GM12872 (cell line): ENCODE results near the gene COL6A2.

Source experiments
- TF ChIP-seq, protein P1 (sequence below): IDR thresholded peaks from 3 replicates; pipeline ENCODE4 v1.5.1; 2011; ENCODE audit warnings: low read depth, mild to moderate bottlenecking, low read length, moderate library complexity; ENCODE audit not compliant: insufficient read depth

The COL6A2 gene

DNA sequence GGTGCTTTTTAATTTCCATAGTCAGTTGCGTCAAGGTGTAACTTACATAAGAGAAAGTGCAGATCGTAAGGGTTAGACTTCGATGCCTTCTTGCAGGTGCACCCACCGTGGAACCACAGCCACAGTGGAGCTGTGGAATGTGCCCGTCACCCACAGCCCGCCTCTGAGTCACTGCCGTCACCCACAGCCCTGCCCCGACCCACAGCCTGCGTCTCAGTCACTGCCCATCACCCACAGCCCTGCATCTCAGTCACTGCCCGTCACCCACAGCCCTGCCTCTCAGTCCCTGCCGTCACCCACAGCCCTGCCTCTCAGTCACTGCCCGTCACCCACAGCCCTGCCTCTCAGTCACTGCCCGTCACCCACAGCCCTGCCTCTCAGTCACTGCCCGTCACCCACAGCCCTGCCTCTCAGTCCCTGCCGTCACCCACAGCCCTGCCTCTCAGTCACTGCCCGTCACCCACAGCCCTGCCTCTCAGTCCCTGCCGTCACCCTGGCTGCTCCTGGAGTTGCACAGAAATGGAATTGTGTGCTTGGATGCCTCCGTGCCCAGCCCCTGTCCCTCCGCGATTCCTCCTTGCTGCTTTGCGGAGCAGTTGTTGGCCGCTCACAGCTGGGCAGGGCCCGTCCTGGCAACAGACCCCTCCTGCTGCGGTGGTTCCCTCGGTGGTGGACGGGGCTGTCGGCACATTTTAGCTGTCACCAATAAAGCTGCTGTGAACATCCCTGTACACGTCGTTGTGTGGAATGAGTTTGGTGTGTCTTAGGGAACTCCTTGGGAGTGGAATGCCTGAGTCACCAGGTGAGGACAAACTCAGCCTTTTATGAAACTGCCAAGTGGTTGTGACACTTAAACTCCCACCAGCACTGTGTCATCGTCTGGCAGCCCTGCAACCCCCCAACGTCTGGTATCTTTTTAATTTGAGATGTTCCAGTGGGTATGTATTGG is 44.9 kb upstream of the COL6A2 start:
- TF ChIP-seq, protein P1, sequence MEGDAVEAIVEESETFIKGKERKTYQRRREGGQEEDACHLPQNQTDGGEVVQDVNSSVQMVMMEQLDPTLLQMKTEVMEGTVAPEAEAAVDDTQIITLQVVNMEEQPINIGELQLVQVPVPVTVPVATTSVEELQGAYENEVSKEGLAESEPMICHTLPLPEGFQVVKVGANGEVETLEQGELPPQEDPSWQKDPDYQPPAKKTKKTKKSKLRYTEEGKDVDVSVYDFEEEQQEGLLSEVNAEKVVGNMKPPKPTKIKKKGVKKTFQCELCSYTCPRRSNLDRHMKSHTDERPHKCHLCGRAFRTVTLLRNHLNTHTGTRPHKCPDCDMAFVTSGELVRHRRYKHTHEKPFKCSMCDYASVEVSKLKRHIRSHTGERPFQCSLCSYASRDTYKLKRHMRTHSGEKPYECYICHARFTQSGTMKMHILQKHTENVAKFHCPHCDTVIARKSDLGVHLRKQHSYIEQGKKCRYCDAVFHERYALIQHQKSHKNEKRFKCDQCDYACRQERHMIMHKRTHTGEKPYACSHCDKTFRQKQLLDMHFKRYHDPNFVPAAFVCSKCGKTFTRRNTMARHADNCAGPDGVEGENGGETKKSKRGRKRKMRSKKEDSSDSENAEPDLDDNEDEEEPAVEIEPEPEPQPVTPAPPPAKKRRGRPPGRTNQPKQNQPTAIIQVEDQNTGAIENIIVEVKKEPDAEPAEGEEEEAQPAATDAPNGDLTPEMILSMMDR, result no peak

DNA sequence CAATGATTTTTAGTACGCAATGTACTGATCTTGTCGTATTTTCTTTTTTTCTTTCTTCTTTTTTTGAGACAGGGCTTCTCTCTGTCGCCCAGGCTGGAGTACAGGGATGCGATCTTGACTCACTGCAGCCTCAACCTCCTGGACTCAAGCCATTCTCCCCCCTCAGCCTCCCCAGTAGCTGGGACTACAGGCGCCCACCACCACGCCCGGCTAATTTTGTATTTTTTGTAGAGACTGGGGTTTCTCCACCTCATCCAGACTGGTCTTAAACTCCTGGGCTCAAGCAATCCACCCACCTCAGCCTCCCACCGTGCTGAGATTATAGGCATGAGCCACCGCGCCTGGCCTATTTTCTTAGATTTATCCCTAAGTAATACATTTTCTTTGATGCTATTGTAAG is 43.9 kb upstream of the COL6A2 start:
- TF ChIP-seq, protein P1, result no peak

DNA sequence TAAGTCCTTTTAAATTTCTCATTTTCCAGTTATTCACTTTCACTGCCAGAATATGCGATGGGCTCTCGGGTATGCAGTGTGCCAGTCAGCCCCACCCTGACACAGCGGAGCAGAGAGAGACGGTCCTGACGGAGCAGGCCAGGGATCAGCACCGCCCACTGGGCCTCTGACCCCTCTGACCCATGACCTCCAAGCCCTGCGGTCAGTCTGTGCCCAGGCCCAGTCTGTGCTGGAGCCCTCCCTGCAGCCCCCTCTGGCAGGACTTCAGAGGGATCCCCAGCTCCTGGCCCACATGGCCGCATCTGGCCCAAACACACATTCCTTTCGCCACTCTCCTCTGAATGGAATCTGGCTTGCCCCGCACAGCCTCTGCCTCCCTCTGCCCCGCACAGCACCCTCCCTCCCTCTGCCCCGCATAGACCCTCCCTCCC is 43.4 kb upstream of the COL6A2 start:
- TF ChIP-seq, protein P1, result no peak

DNA sequence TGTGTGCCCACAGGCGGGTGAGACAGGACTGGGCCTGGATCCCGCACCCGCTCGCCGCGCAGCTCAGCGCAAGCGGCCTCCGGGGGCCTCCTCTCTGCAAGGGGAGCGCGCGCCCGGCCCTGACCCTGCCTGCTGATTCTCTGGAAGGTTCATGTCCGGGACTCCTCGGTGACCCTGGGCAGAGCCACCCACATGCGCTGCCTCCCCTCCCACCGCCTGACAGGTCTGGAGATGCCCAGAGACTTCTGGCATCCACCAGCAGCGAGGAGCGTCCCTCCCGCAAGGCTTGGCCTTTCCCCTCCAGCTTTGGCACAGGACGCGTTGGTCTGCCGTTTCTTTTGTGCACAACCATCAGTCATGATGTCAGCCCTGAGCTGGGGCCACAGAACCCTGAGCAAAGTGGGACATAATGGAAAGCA is 42.0 kb upstream of the COL6A2 start:
- TF ChIP-seq, protein P1, result no peak

DNA sequence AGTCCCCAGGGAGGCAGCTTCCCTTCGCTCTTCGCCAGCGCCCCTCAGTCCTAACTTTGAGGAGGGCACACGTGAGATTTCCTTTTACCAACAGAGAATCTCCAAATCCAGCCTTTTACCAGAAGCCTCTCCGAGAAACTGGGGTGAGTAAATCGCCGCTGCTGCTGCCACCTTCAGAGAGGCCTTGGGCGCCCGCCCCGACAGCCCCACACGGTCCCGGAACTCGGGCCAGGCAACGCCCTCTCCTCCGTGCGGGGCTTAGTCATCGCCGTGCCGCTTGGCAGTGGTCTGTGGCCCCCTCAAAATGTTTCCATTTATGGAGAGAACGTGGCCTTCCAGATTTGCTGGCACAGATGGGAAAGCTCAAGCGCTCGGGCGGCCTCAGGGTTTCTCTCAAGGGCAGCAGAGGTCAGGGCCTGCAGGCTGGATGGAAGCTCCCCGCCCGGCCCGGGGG is 41.4 kb upstream of the COL6A2 start:
- TF ChIP-seq, protein P1, result no peak

DNA sequence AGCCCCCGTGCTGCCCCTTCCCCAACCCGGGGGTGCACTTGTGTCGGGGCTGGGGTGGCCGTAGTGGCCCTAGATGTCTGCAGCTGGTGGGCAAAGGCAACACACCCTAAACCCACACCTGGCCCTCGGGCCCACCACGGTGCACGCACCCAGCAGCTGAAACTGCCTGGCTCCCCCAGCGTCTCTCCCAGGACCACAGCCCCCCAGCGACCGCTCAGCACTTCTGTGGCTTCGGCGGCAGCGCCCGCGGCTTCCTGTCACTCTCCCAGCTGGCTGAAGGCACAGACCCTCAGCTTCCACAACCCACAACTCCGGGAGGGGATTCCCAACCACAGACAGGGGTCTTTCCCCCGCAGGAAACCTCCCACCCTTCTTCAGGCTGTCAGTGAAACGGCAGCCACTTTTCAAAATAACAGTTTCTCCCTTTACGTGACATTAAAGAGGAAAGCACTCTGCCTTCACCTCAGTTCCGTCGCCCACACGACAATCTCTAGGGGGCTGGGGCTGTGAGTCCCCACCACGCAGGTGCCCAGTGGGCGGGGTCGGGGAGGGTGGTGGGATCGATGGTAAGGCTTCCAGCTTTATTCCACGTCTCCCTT is 40.7 kb upstream of the COL6A2 start:
- TF ChIP-seq, protein P1, result no peak

DNA sequence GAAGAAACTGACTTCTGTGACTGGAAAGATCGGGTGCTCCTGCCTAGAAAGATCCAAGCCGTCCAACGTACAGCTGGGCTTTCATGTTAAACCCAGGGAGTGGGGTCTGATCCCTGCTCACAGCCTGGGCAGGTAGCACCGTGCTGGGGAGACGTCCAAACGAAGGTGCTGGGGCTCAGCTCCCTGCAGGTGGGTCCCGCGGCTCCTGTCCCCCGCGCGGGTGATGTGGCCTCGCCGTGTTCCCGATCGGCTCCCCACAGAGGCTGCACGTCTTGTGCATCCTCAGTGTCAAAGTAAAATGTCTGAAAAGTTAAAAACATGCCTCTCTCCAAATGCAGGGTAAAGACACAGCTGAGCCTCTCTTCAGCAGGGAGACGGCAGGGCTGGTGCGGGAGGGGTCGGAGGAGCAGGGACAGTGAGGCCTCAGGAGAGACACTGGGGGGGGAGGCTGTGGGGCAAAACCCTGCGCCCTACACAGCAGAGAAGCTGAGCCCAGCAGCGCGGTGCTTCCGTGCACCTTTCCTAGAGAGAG is 40.1 kb upstream of the COL6A2 start:
- TF ChIP-seq, protein P1, result no peak
